IMR-90 (cell line): Measurements from ENCODE around the gene CACNA1F.

Experiments
- BHLHE40 ChIP-seq: fragments of 150-350 bp; IDR thresholded peaks from 2 replicates; pipeline ENCODE4 v1.6.1; 2016; ENCODE audit warnings: mild to moderate bottlenecking, low read depth, low read length
- CEBPB ChIP-seq: IDR thresholded peaks from 2 replicates; pipeline ENCODE4 v1.6.1; 2012; ENCODE audit warnings: low read depth, low read length, improper control_type of control experiment
- MAZ ChIP-seq: IDR thresholded peaks from 2 replicates; pipeline ENCODE4 v1.6.1; 2012; ENCODE audit warnings: low read depth, mild to moderate bottlenecking, low read length, improper control_type of control experiment, moderate library complexity, borderline replicate concordance
- MXI1 ChIP-seq: IDR thresholded peaks from 2 replicates; pipeline ENCODE4 v1.6.1; 2012; ENCODE audit warnings: low read depth, mild to moderate bottlenecking, low read length, moderate library complexity, borderline replicate concordance
- NFE2L2 ChIP-seq: fragments of 150-350 bp; IDR thresholded peaks from 2 replicates; pipeline ENCODE4 v1.6.1; 2016; ENCODE audit warnings: low read depth, mild to moderate bottlenecking, low read length
- POLR2A ChIP-seq: IDR thresholded peaks from 2 replicates; pipeline ENCODE4 v1.6.1; 2012; ENCODE audit warnings: mild to moderate bottlenecking, low read depth, low read length
- RAD21 ChIP-seq: IDR thresholded peaks from 2 replicates; pipeline ENCODE4 v1.6.1; 2012; ENCODE audit warnings: low read length, improper control_type of control experiment
- RCOR1 ChIP-seq: IDR thresholded peaks from 2 replicates; pipeline ENCODE4 v1.6.1; 2012; ENCODE audit warnings: mild to moderate bottlenecking, low read length, improper control_type of control experiment; ENCODE audit not compliant: insufficient replicate concordance
- RFX5 ChIP-seq: IDR thresholded peaks from 2 replicates; pipeline ENCODE4 v1.8.0; 2012; ENCODE audit warnings: low read depth, mild to moderate bottlenecking, low read length, moderate library complexity
- TF ChIP-seq, protein P1 (sequence below): conservative IDR thresholded peaks from 2 replicates; pipeline ENCODE4 v1.5.1; 2012; ENCODE audit warnings: mild to moderate bottlenecking, low read depth, low read length, improper control_type of control experiment

DNA sequence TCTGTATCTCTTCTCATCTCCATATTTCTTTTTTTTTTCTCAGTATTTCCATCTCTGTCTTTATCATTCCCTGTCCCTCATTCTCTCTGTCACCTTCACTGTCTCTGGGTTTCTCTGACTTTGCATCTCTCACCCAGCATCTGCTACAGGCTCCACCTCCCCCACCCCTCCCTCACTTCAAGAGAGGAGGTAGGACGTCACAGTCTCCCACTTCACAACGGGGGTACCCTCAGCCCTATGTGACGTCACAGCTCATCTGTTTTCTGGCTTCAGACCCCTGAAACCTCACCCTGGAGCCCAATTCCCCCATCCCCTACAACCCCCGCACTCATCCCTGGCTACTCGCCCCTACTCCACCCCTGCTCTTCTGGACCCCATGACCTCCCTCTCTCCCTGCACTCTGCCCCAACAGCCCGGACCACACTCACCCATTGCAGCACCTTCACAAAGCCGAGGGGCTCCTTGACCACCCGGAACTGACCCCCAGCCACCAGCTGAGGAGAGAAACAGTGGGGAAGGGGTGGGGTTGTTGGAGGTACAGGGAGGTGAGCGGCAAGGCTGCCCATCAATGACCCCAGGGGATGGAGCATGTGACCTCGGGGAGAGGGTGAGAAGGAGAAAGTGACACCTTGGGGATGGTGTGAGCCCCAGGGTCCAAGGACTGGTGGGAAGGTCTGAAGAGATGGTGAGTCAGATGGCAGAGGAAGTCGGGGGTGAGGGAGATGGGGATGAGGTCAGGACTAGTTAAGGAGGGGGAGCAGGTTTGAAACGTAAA, 34.4 kb downstream of the CACNA1F start:
- TF ChIP-seq, protein P1, sequence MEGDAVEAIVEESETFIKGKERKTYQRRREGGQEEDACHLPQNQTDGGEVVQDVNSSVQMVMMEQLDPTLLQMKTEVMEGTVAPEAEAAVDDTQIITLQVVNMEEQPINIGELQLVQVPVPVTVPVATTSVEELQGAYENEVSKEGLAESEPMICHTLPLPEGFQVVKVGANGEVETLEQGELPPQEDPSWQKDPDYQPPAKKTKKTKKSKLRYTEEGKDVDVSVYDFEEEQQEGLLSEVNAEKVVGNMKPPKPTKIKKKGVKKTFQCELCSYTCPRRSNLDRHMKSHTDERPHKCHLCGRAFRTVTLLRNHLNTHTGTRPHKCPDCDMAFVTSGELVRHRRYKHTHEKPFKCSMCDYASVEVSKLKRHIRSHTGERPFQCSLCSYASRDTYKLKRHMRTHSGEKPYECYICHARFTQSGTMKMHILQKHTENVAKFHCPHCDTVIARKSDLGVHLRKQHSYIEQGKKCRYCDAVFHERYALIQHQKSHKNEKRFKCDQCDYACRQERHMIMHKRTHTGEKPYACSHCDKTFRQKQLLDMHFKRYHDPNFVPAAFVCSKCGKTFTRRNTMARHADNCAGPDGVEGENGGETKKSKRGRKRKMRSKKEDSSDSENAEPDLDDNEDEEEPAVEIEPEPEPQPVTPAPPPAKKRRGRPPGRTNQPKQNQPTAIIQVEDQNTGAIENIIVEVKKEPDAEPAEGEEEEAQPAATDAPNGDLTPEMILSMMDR, result no peak
- TF ChIP-seq RAD21, result no peak
- no peak for TF ChIP-seq POLR2A
- no peak for TF ChIP-seq BHLHE40
- TF ChIP-seq NFE2L2, result no peak
- TF ChIP-seq MAZ, result no peak
- TF ChIP-seq CEBPB, result no peak
- TF ChIP-seq RCOR1, result no peak
- TF ChIP-seq RFX5, result no peak
- TF ChIP-seq MXI1, result no peak
